HG03066 (cell line): ENCODE measurements around the gene ACP4.

Experiments
- ATAC-seq: cut with Tn5 transposase; IDR thresholded peaks from one replicate; pipeline ENCODE4 v1.9.1; 2021; ENCODE audit warnings: low read depth; ENCODE audit not compliant: unreplicated experiment

Gene ACP4

DNA sequence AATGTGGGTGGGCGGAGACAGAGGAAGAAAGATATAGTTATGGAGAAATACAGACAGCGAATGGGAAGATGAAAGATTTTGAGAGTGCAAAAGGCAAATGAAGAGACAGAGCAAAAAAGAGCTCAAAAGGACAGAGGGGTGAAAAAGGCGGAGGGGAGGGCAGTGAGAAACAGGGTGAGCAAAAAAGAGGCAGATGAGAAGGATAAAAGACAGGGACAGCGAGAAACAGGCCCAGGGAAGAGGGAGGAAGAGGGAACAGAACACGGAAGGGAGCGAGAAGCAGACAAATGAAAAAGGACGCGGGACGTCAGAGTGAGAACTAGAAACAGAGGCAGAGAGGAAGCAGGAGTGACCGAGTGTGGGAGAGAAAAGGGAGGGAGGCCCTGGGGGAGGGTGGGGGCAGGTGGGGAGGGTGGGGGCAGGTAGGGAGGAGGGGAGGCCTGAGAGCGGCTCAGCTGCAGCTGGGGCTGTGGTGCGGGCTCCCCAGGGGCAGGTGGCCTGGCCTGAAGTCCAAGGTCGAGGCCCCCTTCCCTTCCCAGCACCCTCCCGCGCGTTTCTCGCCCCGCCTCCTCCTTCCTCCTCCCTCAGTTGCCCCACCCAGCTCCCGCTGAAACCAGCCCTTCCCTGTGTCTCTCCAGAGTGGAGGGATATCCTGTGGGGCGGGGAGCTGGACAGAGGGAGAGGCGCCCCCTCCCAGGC, 30.5 kb downstream of the ACP4 start:
- no peak for ATAC-seq

DNA sequence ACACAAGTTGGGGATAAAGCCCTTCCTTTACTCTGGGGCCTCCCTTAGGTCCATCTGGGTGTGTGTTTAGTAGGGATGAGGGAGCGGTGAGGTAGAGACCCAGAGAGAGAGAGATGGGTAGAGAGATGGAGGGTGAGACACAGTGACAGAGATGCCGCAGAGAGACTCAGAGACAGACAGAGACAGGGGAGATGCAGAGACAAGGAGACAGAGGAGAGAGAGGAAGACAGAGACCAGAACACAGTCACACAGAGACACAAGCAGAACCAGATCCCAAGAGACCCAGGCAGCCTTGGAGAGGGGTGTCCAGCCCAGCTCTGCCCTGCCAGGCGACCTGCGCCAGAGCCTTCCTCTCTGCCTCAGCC, 31.0 kb downstream of the ACP4 start:
- no peak for ATAC-seq

DNA sequence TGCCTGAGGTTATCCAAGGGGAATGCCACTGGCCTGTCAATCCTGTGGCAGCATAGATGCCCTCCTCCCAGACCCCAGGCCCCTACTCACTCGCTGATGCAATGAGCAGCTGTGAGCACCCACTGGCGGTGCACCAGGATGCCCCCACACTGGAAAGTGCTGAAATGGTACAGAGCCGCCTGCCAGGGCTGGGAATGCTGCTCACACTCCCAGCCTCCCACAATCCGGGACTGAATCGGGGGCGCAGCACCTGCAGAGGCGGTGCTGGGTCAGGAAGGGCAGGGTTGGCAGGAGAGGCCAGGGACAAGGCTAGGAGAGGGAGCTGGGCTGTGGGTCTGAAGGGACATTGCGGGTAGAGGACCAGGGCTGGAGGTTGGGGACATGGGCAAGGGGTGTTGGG, 31.4 kb downstream of the ACP4 start:
- no peak for ATAC-seq

DNA sequence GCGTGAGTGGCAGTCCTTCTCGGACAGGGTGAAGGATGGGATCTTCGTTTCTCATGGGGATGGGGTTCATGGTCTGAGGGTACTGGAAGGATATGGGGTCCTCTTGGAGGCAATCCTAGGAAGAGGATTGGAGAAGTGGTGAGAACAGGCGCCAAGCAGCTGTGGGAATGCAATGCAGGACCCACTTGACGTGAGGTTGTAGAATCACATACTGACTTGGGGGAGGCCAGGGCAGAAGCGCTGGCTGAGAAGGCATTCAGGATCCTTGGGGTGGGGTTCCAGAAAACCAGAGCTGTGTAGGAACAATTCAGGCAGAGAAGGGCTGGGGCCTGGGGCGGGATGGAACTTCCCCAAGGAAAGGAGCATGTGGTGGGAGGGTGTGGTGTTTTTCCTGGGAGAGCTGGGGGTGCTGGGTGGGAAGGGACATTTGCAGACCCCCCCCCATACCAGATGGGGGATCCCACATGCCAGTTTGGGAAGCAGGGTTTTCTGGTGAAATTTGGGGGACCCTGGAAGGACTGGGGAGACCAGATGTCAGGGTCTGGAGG, 32.5 kb downstream of the ACP4 start:
- ATAC-seq, result no peak

DNA sequence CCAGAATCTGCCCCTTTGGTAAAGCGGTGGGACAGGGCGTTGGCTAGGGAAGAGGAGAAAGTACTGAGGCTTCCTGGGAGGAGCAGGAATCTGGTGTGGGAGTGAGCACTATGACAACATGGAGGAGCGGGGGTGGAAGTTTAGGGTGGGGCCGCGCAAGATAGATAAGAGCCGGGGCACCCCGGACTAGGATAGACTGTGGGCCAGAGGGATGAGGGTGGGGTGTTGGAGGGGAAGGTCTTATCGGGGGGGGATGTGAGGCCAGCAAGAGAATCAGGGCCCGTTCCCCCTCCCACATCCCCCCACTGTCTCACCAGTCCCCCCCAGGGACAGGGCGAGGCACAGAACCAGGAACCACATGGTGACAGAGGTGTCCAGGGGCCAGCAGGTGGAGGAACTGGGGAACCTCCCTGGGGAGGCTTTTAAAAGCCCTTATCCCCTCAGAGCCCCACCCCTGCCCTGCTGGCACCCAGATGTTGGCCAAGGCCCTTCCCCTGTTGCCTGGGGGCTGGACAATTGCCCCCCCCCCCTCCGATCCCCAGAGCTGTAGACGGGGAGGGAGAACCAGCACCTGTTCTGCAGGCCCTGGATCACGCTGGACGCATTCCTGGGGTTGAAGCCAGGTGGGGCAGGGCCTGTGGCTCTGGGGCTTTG, 33.3 kb downstream of the ACP4 start, which contains the start of gene KLK1:
TSS of gene KLK1 (minus strand) at position 399 of the 654 bp plus-strand sequence. CDS start at position 360, 39 bp downstream.
- ATAC-seq, result no peak

DNA sequence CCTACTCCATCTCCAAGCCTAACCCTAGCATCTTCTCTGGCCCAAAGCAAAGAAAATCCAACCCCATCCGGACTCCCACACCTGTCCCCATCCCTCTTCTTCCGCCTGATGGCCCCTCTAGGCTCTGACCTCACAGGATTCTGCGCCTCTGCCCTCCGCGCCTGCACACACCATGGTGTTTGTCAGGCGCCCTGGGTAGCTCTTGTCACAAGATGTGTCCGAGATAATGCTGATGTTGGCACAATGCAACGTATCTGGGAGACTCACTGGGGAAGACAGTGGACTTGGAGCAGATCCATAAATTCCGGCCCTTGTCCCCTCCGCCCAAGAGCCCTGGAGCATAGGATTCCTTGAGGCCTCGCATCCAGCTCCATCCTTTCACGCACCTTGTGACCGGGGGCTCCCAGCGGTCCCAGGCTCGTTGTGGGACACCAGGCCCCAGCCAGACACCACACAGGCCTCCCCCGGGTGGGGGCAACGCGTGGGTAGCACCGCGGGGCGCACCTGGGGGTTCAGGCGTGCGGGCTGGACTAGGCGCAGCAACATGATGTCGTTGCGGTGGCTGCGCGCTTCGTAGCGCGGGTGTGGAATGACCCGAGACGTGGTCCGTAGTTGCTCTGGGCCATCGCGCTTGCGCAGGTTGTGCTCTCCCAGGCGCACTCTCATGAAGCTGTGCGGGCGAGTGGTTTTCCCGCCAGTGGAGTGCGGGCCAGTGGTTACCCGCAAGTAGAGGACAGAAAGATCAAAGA, 36.5 kb downstream of the ACP4 start:
- no peak for ATAC-seq

DNA sequence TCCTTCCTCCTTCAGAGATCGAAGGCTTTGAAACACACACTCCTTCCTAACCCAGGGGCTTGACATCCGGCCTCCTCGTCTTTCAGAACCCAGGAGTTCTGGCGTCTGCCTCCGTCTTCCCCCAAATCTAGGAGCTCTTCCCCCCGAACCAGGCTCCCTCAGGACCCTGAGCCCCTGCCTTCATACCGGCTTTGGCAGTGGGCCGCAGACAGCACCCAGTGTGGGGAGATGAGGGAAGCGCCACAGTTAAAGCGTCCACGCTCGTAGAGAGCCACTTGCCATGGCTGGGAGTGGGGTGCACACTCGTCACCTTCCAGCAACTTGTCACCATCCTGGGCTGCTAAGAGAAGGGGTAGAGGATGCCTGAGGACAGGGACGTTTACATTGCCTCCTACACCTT, 37.3 kb downstream of the ACP4 start:
- no peak for ATAC-seq

DNA sequence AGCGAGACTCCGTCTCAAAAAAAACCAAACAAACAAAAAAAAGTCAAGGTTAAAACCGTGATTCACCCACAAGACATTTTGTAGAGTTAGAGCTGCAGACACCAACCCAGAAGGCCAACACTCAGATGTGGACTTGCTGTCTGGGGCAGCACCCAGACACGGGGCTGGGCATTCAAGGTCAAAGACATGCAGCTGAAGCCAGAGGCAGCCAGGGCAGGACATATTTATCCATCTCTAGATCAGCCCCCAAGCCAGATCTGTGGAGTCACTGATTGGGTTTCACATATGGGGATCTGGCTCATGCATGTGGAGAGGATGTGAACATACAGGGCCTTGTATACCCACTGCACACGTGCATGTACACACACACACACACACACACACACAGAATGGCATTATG, 39.6 kb downstream of the ACP4 start:
- ATAC-seq, result no peak

DNA sequence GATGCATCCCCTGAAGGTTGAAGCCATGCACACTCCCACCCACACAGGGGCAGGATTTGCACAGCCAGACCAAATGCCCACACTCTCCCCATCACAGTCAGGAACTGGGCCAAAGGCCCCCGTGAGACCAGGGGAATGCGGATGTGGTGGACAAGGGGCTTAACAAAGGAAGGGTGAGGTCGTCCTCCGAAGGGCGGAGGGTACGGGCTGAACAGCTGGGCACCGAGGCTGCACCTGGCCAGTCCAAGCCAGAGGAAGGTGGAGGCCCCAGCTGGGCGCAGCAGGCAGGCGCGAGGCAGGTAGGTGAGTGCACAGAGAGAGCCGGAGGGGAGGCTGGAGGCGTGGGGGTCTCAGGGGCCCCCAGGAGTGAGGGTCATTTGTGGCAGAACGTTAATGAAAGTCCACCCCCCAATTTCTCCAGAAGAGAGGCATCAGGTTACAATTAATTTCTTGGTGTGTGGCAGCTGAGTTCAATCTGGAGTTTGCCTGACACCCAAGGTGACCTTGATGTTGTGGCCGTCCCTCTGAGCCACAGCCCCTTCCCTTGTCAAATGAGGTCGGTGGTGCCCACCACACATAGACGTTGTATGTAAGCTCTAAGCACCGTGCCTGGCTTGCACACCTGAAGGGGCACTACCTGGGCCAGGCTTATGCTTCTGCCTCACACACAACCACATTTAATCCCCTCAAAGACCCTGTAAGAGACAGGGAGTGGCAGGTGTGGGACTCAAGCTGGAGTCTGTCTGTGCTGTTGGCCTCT, 40.2 kb downstream of the ACP4 start:
- ATAC-seq, result no peak

DNA sequence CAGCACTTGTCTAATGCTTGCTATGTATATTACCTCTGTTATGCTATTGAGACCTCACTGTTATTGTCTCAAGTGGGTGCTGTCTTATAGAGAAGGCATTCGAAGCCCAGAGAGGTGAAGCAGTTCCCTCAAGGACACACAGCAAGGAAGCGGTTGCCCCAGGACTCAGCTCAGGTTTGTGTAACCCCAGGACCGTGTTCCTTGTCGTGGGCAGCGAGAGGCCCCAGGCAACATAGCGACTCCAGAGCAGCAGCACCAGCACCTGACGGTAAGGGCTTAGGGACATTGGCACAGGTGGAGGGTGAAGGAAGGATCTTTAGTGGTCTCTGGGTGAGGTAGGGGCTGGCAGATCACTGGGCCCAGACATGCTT, 40.8 kb downstream of the ACP4 start:
- no peak for ATAC-seq

DNA sequence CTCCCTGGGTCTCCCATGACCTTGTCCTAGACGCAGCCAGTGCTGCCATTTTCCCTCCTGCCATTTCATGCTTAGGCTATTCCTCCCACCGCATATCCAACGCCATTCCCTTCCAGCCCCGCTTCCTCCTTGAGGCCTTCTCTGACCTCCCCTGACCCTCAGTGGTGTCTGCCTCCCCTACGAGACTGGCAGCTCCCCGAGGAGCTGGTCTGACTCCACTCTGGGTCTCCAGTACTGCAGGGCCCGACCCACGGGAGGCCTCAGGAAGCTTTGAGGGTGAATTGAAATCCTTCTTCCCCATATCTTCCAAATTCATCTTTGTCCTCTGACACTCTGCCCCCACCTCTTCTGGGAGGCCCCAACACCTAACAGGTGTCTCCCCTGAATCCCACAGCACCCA, 42.5 kb downstream of the ACP4 start:
- no peak for ATAC-seq

DNA sequence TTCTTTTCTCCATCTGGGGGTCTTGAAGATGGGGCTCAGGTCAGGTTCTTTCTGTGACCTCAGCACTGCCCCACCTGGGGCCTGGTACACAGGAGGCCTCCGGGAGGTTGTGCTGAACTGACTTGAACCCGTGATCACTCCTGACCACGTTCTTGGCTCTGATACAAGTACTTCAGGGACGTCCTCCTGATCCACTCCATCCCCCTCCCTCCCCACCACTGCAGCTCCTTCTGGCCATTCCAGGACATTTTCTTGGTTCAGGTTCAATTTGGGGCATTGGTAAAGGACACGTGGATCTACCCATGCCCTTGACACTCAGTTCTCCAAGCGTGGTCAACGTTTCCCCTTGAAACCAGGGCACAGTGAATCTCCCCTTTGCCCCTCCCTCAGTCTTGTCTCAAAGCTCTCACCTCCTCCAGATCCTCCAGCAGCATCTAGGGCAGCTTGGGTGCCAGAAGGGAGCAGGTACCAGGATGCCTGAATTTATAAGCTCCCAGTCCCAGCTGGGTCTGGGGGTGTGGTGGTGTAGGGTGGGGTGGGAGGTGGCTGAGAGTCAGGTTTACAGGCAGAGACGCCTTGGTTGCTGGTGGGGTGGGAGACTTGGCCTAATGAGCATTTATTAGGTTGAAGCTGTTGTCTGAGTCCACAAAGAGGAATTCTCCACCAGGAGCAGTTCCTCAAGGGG, 43.0 kb downstream of the ACP4 start, which contains the start of gene KLK15:
TSS of gene KLK15 (minus strand) at position 458 of the 685 bp plus-strand sequence. CDS start 2,082 bp downstream, outside the sequence.
- ATAC-seq, result no peak

DNA sequence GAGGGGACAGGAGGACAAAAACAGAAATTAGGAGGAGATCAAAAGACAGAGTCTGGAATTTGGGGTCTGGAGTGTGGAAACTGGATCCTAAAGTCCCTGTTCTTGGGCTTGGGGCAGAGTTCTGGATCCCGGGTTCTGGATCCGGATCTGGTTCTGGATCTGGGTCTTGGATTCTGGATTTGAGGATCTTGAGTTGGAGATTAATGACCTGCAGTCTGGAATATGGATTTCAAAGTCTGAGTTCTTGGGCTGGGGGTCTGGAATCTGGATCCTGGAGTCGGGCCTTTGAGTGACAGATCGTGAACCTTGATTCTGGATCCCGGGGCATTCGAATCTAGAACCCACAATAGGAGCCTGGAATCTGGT, 43.6 kb downstream of the ACP4 start:
- no peak for ATAC-seq

DNA sequence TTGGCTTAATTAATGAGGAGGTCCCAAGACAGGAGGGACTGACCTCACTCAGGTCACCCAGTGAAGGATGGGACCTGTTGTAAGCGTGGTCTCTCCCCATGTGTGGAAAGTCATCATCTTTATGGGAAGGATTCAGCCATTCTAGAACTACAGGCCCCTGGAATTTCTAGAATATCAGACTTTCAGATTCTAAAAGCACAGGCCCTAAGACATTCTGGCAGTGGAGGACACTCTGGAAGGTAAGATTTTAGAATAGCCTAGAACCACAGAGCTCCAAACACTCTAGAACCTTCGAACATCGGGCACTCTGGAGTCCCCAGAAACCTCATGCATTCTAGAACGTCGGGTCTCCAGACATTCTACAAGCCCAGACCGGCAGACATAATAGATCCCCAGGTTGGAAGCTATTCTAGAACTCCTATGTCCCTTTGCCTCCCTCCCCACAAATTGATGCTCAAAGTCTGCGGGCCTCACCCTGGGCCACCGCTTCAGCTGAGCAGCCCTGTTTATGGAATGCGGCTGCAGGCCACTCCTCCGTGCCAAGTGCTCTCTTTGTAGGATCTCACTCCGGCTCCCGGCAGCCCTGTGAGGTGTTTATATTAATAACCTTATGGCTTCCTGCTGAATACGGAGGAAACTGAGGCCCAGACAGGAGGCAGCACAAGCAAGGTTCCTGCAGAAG, 45.0 kb downstream of the ACP4 start:
- ATAC-seq, result no peak

DNA sequence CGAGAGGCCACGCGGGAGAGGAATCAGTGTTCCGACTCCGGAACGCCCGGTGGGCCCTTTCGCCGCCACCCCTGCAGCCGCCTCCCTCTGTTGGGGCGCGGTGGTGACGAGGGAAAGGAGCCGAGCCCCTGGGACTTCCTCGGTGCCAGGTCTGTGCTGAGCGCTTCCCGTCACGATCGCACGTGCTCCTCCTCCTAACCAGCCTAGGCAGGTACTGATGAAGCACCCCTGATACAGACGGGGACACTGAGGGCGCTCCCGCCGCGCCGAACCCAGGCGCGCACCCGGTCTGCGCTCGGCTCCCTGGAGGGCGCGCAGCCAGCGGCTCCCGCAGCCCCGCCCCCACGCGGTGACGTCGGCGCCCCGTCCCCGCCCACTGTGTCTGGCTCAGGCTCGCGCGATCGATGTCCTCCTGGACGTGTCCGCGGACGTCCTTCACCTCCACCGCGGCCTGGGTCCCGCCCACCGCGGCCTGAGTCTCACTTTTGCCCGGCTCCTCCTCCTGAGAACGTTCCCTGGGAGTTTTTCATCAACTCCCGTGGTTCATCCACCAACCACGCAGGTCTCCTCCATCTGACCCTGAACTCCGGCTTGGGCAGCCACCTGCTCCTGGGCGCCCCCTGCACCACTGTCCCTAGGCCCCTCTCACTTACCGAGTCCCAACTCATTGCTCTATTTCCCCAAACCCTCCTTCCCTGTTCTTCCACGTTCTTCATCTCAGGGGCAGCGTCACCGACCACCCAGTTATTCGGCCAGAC, 45.7 kb downstream of the ACP4 start:
- peak; percentile 82 for ATAC-seq

DNA sequence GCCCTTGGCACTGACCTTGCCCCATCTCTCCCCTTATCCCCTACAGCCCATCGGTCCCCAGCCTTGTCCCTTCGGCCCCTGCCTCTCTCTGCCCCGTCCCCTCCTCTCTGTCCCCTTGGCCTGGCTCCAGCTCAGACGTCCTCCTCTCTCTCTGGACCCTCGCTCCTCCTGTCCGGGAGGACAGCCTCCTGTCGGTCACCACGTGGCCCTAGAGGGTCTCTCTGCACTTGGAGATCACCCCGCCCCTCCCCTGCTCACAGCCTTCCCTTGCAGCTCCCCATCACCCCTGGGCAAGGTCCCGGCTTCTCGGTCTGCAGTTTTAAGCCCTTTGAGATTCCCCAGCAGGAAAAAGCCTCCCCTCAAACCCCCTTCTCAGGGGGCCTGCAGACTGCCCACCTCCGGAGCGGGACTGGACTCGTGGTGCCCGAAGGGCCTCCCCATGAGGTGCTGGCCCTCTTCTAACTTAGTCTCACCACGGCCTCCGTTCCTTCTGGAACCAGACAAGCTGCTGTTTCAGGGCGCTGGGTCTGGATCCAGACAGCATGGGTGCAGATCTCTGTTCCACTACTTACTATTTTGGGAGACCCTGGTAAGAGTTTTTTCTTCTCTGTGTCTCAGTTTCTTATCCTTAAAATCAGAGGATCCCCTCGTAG, 46.5 kb downstream of the ACP4 start:
- no peak for ATAC-seq

DNA sequence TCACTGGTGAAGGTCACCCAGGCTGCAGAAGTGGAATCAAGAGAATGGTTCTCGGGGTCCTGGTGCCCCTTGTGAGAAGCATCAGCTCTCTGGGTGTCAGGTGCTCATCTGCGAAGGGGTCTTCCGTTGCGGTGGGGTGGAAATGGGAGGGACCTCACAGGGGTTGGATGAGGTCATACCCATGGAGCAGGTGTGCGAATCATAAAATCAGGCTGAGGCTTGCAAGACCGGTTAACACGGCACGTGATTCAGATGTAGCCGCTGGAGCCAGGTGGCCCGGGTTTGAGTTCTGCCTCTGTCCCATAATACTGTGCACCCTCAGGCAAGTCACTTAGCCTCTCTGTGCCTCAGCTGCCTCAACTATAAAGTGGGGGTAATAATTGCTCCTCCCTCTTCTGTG, 47.1 kb downstream of the ACP4 start:
- ATAC-seq, result no peak

DNA sequence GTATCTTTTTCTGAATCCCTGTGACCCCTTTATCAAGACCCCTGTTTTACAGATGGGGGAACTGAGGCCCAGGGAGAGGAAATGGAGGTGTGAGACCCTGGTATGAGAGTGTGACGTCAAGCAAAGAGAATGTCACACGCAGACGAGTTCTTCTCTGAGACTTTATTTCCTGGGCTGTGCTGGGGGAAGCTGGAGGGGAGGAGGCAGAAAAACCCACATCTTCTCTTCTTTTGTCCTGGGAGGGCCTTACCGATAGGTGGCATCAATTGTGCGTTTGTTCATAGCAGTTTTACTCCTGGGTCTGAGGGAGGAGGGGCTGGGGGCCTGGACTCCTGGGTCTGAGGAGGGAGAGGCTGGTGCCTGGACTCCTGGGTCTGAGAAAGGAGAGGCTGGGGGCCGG, 48.0 kb downstream of the ACP4 start:
- no peak for ATAC-seq
